ENCODE results near the gene RAD51B. TPM values are rescaled to one million over a fixed set of nuclear protein-coding genes. Genes with fewer than 3 reads are reported as not detected.

RAD51B gene
- total and polyA plus RNA-seq, 2 of the 13 experiments (the other 11 are each of a cell fraction or from before 2014, with no cell fraction given) = 7.0 to 9.5 TPM

DNA sequence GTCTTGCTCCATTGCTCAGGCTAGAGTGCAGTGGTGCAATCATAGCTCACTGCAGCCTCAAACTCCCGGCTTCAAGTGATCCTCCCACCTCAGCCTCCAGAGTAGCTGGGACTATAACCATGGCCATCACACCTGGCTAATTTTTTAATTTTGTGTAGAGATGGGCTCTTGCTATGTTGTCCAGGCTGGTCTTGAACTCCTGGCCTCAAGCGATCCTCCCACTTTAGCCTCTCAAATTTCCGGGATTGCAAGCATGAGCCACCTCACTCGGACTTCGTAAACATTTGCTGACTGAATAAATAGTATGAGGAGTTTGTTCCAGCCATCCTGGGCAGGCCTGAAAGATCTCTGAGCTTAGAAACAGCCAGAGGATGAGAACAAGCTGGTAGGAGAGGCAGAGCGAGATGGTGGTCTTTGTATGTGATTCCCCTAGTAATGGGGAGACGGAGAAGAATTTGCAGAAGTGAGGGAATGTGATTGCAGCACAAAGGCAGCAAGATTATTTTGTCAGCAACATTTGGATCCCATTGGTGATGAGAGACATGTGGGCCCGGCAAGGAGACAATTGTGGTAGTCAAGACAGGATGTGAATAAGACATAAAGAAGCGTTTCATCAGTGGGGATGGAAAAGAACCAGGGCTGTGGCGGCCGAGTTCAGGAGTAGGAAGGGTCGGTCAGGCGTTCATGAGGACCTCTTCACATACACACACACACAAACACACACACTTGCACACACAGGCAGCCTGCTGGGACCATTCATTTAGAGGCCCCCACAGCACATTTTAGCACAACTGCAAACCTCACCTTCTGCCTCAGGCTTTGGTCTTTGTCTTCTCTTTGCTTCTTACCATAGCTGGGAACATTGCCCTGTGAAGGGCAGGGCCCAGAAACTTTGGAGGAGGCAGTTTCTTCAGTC, 817.8 kb downstream of the RAD51B start (continued):
- TF ChIP-seq TEF (CRISPR knock-in tag; IDR thresholded peaks at IDR 0.05) (no peak), ZNF839 (CRISPR knock-in tag; IDR thresholded peaks at IDR 0.05; ENCODE audit: borderline replicate concordance) (no peak), PHF21A (CRISPR knock-in tag; IDR thresholded peaks at IDR 0.05) (no peak), ZNF678 (CRISPR knock-in tag; IDR thresholded peaks at IDR 0.05) (no peak), TRAFD1 (CRISPR knock-in tag; IDR thresholded peaks at IDR 0.05; ENCODE audit: borderline replicate concordance) (no peak), MYC (CRISPR knock-in tag; IDR thresholded peaks at IDR 0.05; ENCODE audit: borderline replicate concordance) (no peak), POGZ (CRISPR knock-in tag; IDR thresholded peaks at IDR 0.05) (peak; percentile 25; the same call in 1 of the 2 replicates), ZNF550 (CRISPR knock-in tag; IDR thresholded peaks at IDR 0.05; ENCODE audit: borderline replicate concordance) (no peak), ELF3 (CRISPR knock-in tag; IDR thresholded peaks at IDR 0.05) (no peak), PTBP1 (IDR thresholded peaks at IDR 0.05; ENCODE audit: low read depth, low read length, poor library complexity, severe bottlenecking) (no peak), TSC22D2 (CRISPR knock-in tag; IDR thresholded peaks at IDR 0.05; ENCODE audit: borderline replicate concordance) (no peak), NCOR1 (IDR thresholded peaks at IDR 0.05; ENCODE audit: borderline replicate concordance, low read length) (no peak), GATA4 (IDR thresholded peaks at IDR 0.05; ENCODE audit: borderline replicate concordance, low read depth) (no peak), LCORL (IDR thresholded peaks at IDR 0.05) (no peak), LCORL (CRISPR knock-in tag; IDR thresholded peaks at IDR 0.05) (no peak), ZFX (CRISPR knock-in tag; IDR thresholded peaks at IDR 0.05; ENCODE audit: low read depth) (0 out of 2 replicates have a peak, but pooled peaks have one; percentile 9), ZNF44 (CRISPR knock-in tag; IDR thresholded peaks at IDR 0.05) (no peak), PLSCR1 (CRISPR knock-in tag; IDR thresholded peaks at IDR 0.05; ENCODE audit: borderline replicate concordance) (no peak), ESRRA (CRISPR knock-in tag; IDR thresholded peaks at IDR 0.05; ENCODE audit: low read depth) (no peak), ZNF782 (CRISPR knock-in tag; IDR thresholded peaks at IDR 0.05; ENCODE audit: borderline replicate concordance) (0 out of 2 replicates have a peak, but pooled peaks have one; percentile 27), ZSCAN25 (CRISPR knock-in tag; IDR thresholded peaks at IDR 0.05) (no peak), HOXA3 (CRISPR knock-in tag; IDR thresholded peaks at IDR 0.05) (no peak), ZMYM4 (CRISPR knock-in tag; IDR thresholded peaks at IDR 0.05) (peak; percentile 27; the same call in 1 of the 2 replicates), SMARCE1 (IDR thresholded peaks at IDR 0.05; ENCODE audit: borderline replicate concordance) (no peak), ZNF136 (CRISPR knock-in tag; IDR thresholded peaks at IDR 0.05; ENCODE audit: low read depth) (no peak)
- TF ChIP-seq, protein P1, sequence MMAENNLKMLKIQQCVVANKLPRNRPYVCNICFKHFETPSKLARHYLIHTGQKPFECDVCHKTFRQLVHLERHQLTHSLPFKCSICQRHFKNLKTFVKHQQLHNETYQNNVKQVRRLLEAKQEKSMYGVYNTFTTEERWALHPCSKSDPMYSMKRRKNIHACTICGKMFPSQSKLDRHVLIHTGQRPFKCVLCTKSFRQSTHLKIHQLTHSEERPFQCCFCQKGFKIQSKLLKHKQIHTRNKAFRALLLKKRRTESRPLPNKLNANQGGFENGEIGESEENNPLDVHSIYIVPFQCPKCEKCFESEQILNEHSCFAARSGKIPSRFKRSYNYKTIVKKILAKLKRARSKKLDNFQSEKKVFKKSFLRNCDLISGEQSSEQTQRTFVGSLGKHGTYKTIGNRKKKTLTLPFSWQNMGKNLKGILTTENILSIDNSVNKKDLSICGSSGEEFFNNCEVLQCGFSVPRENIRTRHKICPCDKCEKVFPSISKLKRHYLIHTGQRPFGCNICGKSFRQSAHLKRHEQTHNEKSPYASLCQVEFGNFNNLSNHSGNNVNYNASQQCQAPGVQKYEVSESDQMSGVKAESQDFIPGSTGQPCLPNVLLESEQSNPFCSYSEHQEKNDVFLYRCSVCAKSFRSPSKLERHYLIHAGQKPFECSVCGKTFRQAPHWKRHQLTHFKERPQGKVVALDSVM (CRISPR knock-in tag; IDR thresholded peaks at IDR 0.05) = peak; percentile 85

All from HepG2 (cell line).